HEK293 (cell line): ENCODE results near the gene OPN1SW.

ENCODE experiments used
- CTCF ChIA-PET: fragments of 350-600 bp; formaldehyde crosslinking; extraction: SDS; loops from one replicate; lab custom pipeline; 2021; ENCODE audit warnings: antibody characterized with exemption; lab: Yijun Ruan, JAX
- POLR2A ChIA-PET: fragments of 300-600 bp; formaldehyde crosslinking; extraction: SDS; loops from one replicate; lab custom pipeline; 2020; ENCODE audit warnings: antibody characterized with exemption, inconsistent platforms; lab: Yijun Ruan, JAX
- H3K27ac ChIP-seq: fragments of 200-500 bp; sonication (Bioruptor generic); 2 replicates; pipeline ENCODE4 v1.5.1; 2014; ENCODE audit warnings: low read depth, low read length, control low read depth, inconsistent platforms; ENCODE audit errors: extremely low read depth
- H3K36me3 ChIP-seq, 2 experiments: fragments of 200-500 bp in 1 of 2; sonication (Bioruptor generic) in 1 of 2; 1 replicate in 1 of 2; 2 replicates in 1 of 2; pipeline ENCODE4 v1.5.1; 2014 to 2017; ENCODE audit warnings: inconsistent platforms in 2 of 2, low read length in 2 of 2; ENCODE audit not compliant: control insufficient read depth in 2 of 2, insufficient read depth in 1 of 2
- H3K4me1 ChIP-seq: fragments of 200-500 bp; sonication (Bioruptor generic); 2 replicates; pipeline ENCODE4 v1.5.1; 2014; ENCODE audit warnings: mild to moderate bottlenecking, low read length, inconsistent platforms; ENCODE audit not compliant: control insufficient read depth, insufficient read depth
- H3K4me3 ChIP-seq: 2 replicates; pipeline ENCODE4 v1.5.1; 2011; ENCODE audit warnings: low read depth, mild to moderate bottlenecking, control low read depth, low read length, moderate library complexity
- H3K9me3 ChIP-seq: fragments of 200-500 bp; sonication (Bioruptor generic); 2 replicates; pipeline ENCODE4 v1.5.1; 2014; ENCODE audit warnings: low read depth, low read length, inconsistent platforms; ENCODE audit not compliant: control insufficient read depth, insufficient read depth
- GLIS1 ChIP-seq: fragments of 450-650 bp; formaldehyde crosslinking; IDR thresholded peaks from 2 replicates; pipeline ENCODE4 v1.5.1; 2016; ENCODE audit warnings: missing biosample characterization, missing genetic modification characterization
- GLIS2 ChIP-seq: fragments of 450-650 bp; formaldehyde crosslinking; IDR thresholded peaks from 2 replicates; pipeline ENCODE4 v1.5.1; 2016; ENCODE audit warnings: missing biosample characterization, missing genetic modification characterization
- HOXC10 ChIP-seq: sonication (generic); formaldehyde crosslinking; IDR thresholded peaks from 2 replicates; pipeline ENCODE4 v1.8.1; 2023; ENCODE audit warnings: mild to moderate bottlenecking, missing genetic modification reagents
- PRDM4 ChIP-seq: fragments of 450-650 bp; formaldehyde crosslinking; IDR thresholded peaks from 2 replicates; pipeline ENCODE4 v1.5.1; 2017; ENCODE audit warnings: missing biosample characterization, missing genetic modification characterization
- REPIN1 ChIP-seq: fragments of 450-650 bp; formaldehyde crosslinking; IDR thresholded peaks from 2 replicates; pipeline ENCODE4 v1.5.1; 2017; ENCODE audit warnings: missing biosample characterization, missing genetic modification characterization, low read depth
- ZBTB11 ChIP-seq: fragments of 450-650 bp; formaldehyde crosslinking; conservative IDR thresholded peaks from 2 replicates; pipeline ENCODE4 v1.5.1; 2016; ENCODE audit warnings: low read depth, missing biosample characterization, missing genetic modification characterization
- ZNF10 ChIP-seq: fragments of 450-650 bp; formaldehyde crosslinking; IDR thresholded peaks from 2 replicates; pipeline ENCODE4 v1.5.1; 2017; ENCODE audit warnings: missing biosample characterization, missing genetic modification characterization
- ZNF133 ChIP-seq: fragments of 450-650 bp; formaldehyde crosslinking; IDR thresholded peaks from 2 replicates; pipeline ENCODE4 v1.5.1; 2016; ENCODE audit warnings: missing biosample characterization, missing genetic modification characterization
- ZNF148 ChIP-seq: fragments of 450-650 bp; formaldehyde crosslinking; IDR thresholded peaks from 2 replicates; pipeline ENCODE4 v1.5.0; 2017; ENCODE audit warnings: missing biosample characterization, missing genetic modification characterization, borderline replicate concordance
- ZNF16 ChIP-seq: fragments of 450-650 bp; formaldehyde crosslinking; IDR thresholded peaks from 2 replicates; pipeline ENCODE4 v1.5.1; 2016; ENCODE audit warnings: low read depth, missing biosample characterization, missing genetic modification characterization
- ZNF24 ChIP-seq: fragments of 450-650 bp; formaldehyde crosslinking; IDR thresholded peaks from 2 replicates; pipeline ENCODE4 v1.5.1; 2016; ENCODE audit warnings: missing biosample characterization, missing genetic modification characterization
- ZNF362 ChIP-seq: fragments of 450-650 bp; formaldehyde crosslinking; IDR thresholded peaks from 2 replicates; pipeline ENCODE4 v1.5.1; 2016; ENCODE audit warnings: missing biosample characterization, missing genetic modification characterization
- ZNF449 ChIP-seq: fragments of 450-650 bp; formaldehyde crosslinking; IDR thresholded peaks from 2 replicates; pipeline ENCODE4 v1.5.1; 2017; ENCODE audit warnings: missing biosample characterization, mild to moderate bottlenecking, missing genetic modification characterization, moderate library complexity
- ZNF488 ChIP-seq: fragments of 450-650 bp; formaldehyde crosslinking; IDR thresholded peaks from 2 replicates; pipeline ENCODE4 v1.5.1; 2016; ENCODE audit warnings: missing biosample characterization, missing genetic modification characterization
- ZNF510 ChIP-seq: fragments of 450-650 bp; formaldehyde crosslinking; IDR thresholded peaks from 2 replicates; pipeline ENCODE4 v1.5.1; 2018; ENCODE audit warnings: mild to moderate bottlenecking, missing genetic modification characterization, missing biosample characterization; ENCODE audit not compliant: insufficient replicate concordance
- ZNF670 ChIP-seq: fragments of 450-650 bp; formaldehyde crosslinking; IDR thresholded peaks from 2 replicates; pipeline ENCODE4 v1.5.1; 2016; ENCODE audit warnings: missing biosample characterization, missing genetic modification characterization, low read depth
- ZNF768 ChIP-seq: fragments of 450-650 bp; formaldehyde crosslinking; IDR thresholded peaks from 2 replicates; pipeline ENCODE4 v1.5.1; 2018; ENCODE audit warnings: missing biosample characterization, mild to moderate bottlenecking, missing genetic modification characterization
- ZNF830 ChIP-seq: fragments of 450-650 bp; IDR thresholded peaks from 2 replicates; pipeline ENCODE4 v1.5.0; 2018; ENCODE audit warnings: missing biosample characterization, missing genetic modification characterization, low read depth, mild to moderate bottlenecking, moderate library complexity
- ZSCAN30 ChIP-seq: fragments of 450-650 bp; IDR thresholded peaks from 2 replicates; pipeline ENCODE4 v1.5.1; 2018; ENCODE audit warnings: missing biosample characterization, mild to moderate bottlenecking, missing genetic modification characterization, moderate library complexity
- ZSCAN5A ChIP-seq: fragments of 450-650 bp; formaldehyde crosslinking; IDR thresholded peaks from 2 replicates; pipeline ENCODE4 v1.5.1; 2016; ENCODE audit warnings: missing biosample characterization, missing genetic modification characterization

Gene OPN1SW

GRCh38 chr7:128805225-128805624 is 29.6 kb upstream of the OPN1SW start (continued):
- no peak for TF ChIP-seq ZSCAN5A
- no peak for TF ChIP-seq ZNF16 (tag by site-specific recombination)

- CTCF ChIA-PET = interaction anchor here (1.2 kb wide), 1 partner anchor 79 kb away, joined by 4 read pairs; no protein-coding TSS in a partner anchor
- Histone ChIP-seq H3K36me3 (peaks cover 8 to 48% of the 10 kb centered on the region in 2 experiments; a peak in 2 of 3 replicates), H3K27ac (no peak overlapping the region), H3K9me3 (no peaks in the 10 kb centered on the region), H3K4me3 (no peak overlapping the region), H3K4me1 (no peaks in the 10 kb centered on the region)
- POLR2A ChIA-PET = no interaction called here
- TF ChIP-seq ZNF24 (tag by site-specific recombination) = no peak
- TF ChIP-seq ZNF133 (tag by site-specific recombination) = no peak
- TF ChIP-seq ZSCAN30 = no peak
- TF ChIP-seq ZNF510 = no peak
- TF ChIP-seq ZBTB11 (tag by site-specific recombination) = no peak
- TF ChIP-seq HOXC10 = no peak
- TF ChIP-seq ZNF10 = no peak
- TF ChIP-seq GLIS1 (tag by site-specific recombination) = no peak
- TF ChIP-seq GLIS2 (tag by site-specific recombination) = no peak
- no peak for TF ChIP-seq ZNF830 (tag by site-specific recombination)
- TF ChIP-seq ZNF449 = no peak
- no peak for TF ChIP-seq PRDM4 (tag by site-specific recombination)
- no peak for TF ChIP-seq ZNF670 (tag by site-specific recombination)
- no peak for TF ChIP-seq REPIN1 (tag by site-specific recombination)
- no peak for TF ChIP-seq ZNF768
- TF ChIP-seq ZNF148 = no peak
- no peak for TF ChIP-seq ZNF362 (tag by site-specific recombination)
- TF ChIP-seq ZNF488 = no peak
These were observed 28.9 kb upstream of the OPN1SW start for GRCh38 chr7:128804484-128804883.
